Measurements from ENCODE around the gene TGM3. TPM values are rescaled to one million over a fixed set of nuclear protein-coding genes. Genes with fewer than 3 reads are reported as not detected.
A peak's percentile ranks its signal among the peaks of the same experiment; 100 is the strongest.

Gene TGM3
- polyA plus RNA-seq, 3 donors, result not detected

- Histone ChIP-seq H3K4me1 (ENCODE audit: control insufficient read depth in 1 of 2, insufficient read depth in 2 of 2, low read length in 2 of 2) (no peaks in the 10 kb centered on the region), H3K4me3 (replicated peaks in 1 of 3; ENCODE audit: low read depth in 2 of 3, low read length in 3 of 3) (no peak overlapping the region), H3K9me3 (replicated peaks in 1 of 2; ENCODE audit: control insufficient read depth in 1 of 2, insufficient read depth in 1 of 2, low read length in 2 of 2) (no peaks in the 10 kb centered on the region), H3K27ac (ENCODE audit: low read depth in 1 of 2, low read length in 2 of 2) (no peak overlapping the region), H3K4me2 (replicated peaks; ENCODE audit: extremely low read depth, low read length, poor library complexity, severe bottlenecking) (no peak overlapping the region), H3K9ac (ENCODE audit: insufficient read depth, low read length, poor library complexity, severe bottlenecking) (no peak overlapping the region), H4K20me1 (ENCODE audit: insufficient read depth, low read length) (no peaks in the 10 kb centered on the region), H3K79me2 (ENCODE audit: insufficient read depth, low read length) (no peaks in the 10 kb centered on the region), H3K27me3 (ENCODE audit: control insufficient read depth in 2 of 2, insufficient read depth in 2 of 2, low read length in 2 of 2) (peaks cover 13 to 37% of the 10 kb centered on the region in 2 donors), H2AFZ (ENCODE audit: insufficient read depth, low read depth, low read length, poor library complexity, severe bottlenecking) (no peak overlapping the region), H3K36me3 (replicated peaks in 1 of 2; ENCODE audit: control insufficient read depth in 1 of 2, insufficient read depth in 2 of 2, low read length in 2 of 2) (no peaks in the 10 kb centered on the region)
- TF ChIP-seq CTCF (IDR thresholded peaks at IDR 0.05), result no peak
- intact Hi-C loops (cut with micrococcal nuclease), result no loop called here
- no peaks in the 10 kb centered on the region for H3K36me3 Mint-ChIP-seq
- no peaks in the 10 kb centered on the region for H3K4me1 Mint-ChIP-seq
- 85% methylated on average over 6 of the region's 9 CpGs for WGBS (ENCODE audit: insufficient coverage)
- DNase-seq, result no peak
- H3K27ac Mint-ChIP-seq, result no peak overlapping the region
- no peak overlapping the region for H3K4me3 Mint-ChIP-seq
- H3K9me3 Mint-ChIP-seq, result peaks cover 0 to 2% (median 0%) of the 10 kb centered on the region in 7 donors
- H3K27me3 Mint-ChIP-seq (ENCODE audit: low read depth in 3 of 3), result peaks cover 51 to 67% (median 58%) of the 10 kb centered on the region in 3 donors
These were observed 78.7 kb downstream of the TGM3 start for GRCh38 chr20:2374346-2375125.

GRCh38 chr20:2378893-2379292 is 83.1 kb downstream of the TGM3 start:
- Mint-ChIP-seq H3K4me3 (no peak overlapping the region), H3K27me3 (ENCODE audit: low read depth in 3 of 3) (peaks cover 44 to 59% (median 55%) of the 10 kb centered on the region in 3 donors)

More at GRCh38 chr20:2378893-2379292, 83.1 kb downstream of the TGM3 start:
- Histone ChIP-seq H3K27me3 (ENCODE audit: control insufficient read depth in 2 of 2, insufficient read depth in 2 of 2, low read length in 2 of 2) (peaks cover 2 to 35% of the 10 kb centered on the region in 2 donors), H3K4me3 (replicated peaks in 1 of 3; ENCODE audit: low read depth in 2 of 3, low read length in 3 of 3) (no peak overlapping the region), H3K4me2 (replicated peaks; ENCODE audit: extremely low read depth, low read length, poor library complexity, severe bottlenecking) (no peak overlapping the region), H4K20me1 (ENCODE audit: insufficient read depth, low read length) (no peaks in the 10 kb centered on the region), H3K27ac (ENCODE audit: low read depth in 1 of 2, low read length in 2 of 2) (no peak overlapping the region), H3K9ac (ENCODE audit: insufficient read depth, low read length, poor library complexity, severe bottlenecking) (no peak overlapping the region), H2AFZ (ENCODE audit: insufficient read depth, low read depth, low read length, poor library complexity, severe bottlenecking) (no peak overlapping the region), H3K4me1 (ENCODE audit: control insufficient read depth in 1 of 2, insufficient read depth in 2 of 2, low read length in 2 of 2) (no peaks in the 10 kb centered on the region), H3K36me3 (replicated peaks in 1 of 2; ENCODE audit: control insufficient read depth in 1 of 2, insufficient read depth in 2 of 2, low read length in 2 of 2) (no peaks in the 10 kb centered on the region), H3K79me2 (ENCODE audit: insufficient read depth, low read length) (no peaks in the 10 kb centered on the region), H3K9me3 (replicated peaks in 1 of 2; ENCODE audit: control insufficient read depth in 1 of 2, insufficient read depth in 1 of 2, low read length in 2 of 2) (no peaks in the 10 kb centered on the region)
- DNase-seq, result no peak
- TF ChIP-seq CTCF (IDR thresholded peaks at IDR 0.05), result no peak
- 98% methylated on average over 6 of the region's 7 CpGs for WGBS (ENCODE audit: insufficient coverage)
- H3K9me3 Mint-ChIP-seq, result peaks cover 0 to 2% (median 0%) of the 10 kb centered on the region in 7 donors
- H3K27ac Mint-ChIP-seq, result peak overlapping the region in 1 of 7 donors; percentile 26
- H3K4me1 Mint-ChIP-seq, result peaks cover 3% of the 10 kb centered on the region
- H3K36me3 Mint-ChIP-seq, result no peaks in the 10 kb centered on the region
- intact Hi-C loops (cut with micrococcal nuclease), result no loop called here

All from CD14-positive monocyte (primary cell).